ENCODE data around the gene OTOL1. TPM values are rescaled to one million over a fixed set of nuclear protein-coding genes. Genes with fewer than 3 reads are reported as not detected.

The OTOL1 gene
- total RNA-seq, 4 donors from 2014 or later: not detected

DNA sequence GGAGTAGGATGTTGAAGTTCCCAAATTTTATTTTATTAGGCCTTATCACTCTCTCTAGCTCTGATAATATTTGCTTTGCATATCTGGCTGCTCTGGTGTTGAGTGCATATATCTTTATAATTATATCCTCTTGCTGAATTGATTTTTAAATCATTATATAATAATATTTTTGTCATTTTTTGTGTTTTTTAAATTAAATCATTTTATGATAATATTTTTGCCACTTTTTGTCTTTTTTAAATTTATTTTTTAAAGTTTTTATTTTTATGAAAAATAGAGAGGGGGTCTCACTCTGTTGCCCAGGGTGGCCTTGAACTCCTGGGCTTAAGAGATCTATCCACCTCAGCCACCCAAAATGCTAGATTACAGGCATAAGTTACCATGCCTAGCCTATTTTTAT, 34.5 kb upstream of the OTOL1 start:
- intact Hi-C loops (cut with DNase I): no loop called here
- Histone ChIP-seq H3K36me3 (no peaks in the 10 kb centered on the region), H3K27ac (no peak overlapping the region), H3K9me3 (peaks cover 0 to 5% (median 4%) of the 10 kb centered on the region in 3 donors), H3K4me1 (no peaks in the 10 kb centered on the region), H3K27me3 (no peaks in the 10 kb centered on the region), H3K4me3 (no peak overlapping the region)
- no peak for TF ChIP-seq POLR2A (IDR thresholded peaks at IDR 0.05)
- TF ChIP-seq, protein P1, sequence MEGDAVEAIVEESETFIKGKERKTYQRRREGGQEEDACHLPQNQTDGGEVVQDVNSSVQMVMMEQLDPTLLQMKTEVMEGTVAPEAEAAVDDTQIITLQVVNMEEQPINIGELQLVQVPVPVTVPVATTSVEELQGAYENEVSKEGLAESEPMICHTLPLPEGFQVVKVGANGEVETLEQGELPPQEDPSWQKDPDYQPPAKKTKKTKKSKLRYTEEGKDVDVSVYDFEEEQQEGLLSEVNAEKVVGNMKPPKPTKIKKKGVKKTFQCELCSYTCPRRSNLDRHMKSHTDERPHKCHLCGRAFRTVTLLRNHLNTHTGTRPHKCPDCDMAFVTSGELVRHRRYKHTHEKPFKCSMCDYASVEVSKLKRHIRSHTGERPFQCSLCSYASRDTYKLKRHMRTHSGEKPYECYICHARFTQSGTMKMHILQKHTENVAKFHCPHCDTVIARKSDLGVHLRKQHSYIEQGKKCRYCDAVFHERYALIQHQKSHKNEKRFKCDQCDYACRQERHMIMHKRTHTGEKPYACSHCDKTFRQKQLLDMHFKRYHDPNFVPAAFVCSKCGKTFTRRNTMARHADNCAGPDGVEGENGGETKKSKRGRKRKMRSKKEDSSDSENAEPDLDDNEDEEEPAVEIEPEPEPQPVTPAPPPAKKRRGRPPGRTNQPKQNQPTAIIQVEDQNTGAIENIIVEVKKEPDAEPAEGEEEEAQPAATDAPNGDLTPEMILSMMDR (IDR thresholded peaks at IDR 0.05): no peak
- DNase-seq: no peak

GRCh38 chr3:161471211-161471610, 25.4 kb upstream of the OTOL1 start:
- H3K9me3 ChIP-seq: no peaks in the 10 kb centered on the region
- intact Hi-C loops (cut with DNase I): no loop called here
- H3K27ac ChIP-seq: no peak overlapping the region
- no peaks in the 10 kb centered on the region for H3K36me3 ChIP-seq
- no peaks in the 10 kb centered on the region for H3K27me3 ChIP-seq
- no peak for DNase-seq
- 75 to 79% methylated on average over 1 of the region's 1 CpG for WGBS, 2 donors
- TF ChIP-seq, protein P1 (IDR thresholded peaks at IDR 0.05): no peak
- no peak for TF ChIP-seq POLR2A (IDR thresholded peaks at IDR 0.05)
- H3K4me3 ChIP-seq: no peak overlapping the region
- no peaks in the 10 kb centered on the region for H3K4me1 ChIP-seq

GRCh38 chr3:161474139-161474538, 22.5 kb upstream of the OTOL1 start:
- TF ChIP-seq, protein P1 (IDR thresholded peaks at IDR 0.05): no peak
- no peak for TF ChIP-seq POLR2A (IDR thresholded peaks at IDR 0.05)
- Histone ChIP-seq H3K9me3 (no peaks in the 10 kb centered on the region), H3K4me1 (no peaks in the 10 kb centered on the region), H3K4me3 (no peak overlapping the region), H3K36me3 (no peaks in the 10 kb centered on the region), H3K27ac (no peak overlapping the region), H3K27me3 (no peaks in the 10 kb centered on the region)
- intact Hi-C loops (cut with DNase I): no loop called here
- WGBS, 2 donors: 76 to 78% methylated on average over 2 of the region's 2 CpGs
- no peak for DNase-seq

DNA sequence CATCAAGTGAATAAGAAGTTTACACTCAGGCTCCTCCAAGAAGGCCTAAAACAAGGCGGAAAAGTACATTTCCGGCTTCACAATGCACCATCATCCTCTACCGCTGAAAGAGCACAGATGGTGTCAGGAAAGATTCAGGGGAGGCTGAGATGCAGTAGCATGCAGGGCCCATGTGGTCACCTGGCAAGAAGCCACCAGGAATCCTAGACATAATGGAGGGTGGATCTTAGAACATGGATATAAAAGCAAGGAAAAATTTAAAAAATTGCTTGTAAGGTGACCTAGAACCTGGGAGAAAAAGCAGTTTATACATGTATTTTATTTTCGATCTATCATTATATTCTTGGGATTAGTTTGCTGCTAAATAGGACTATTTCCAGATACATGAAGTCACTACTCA, 21.9 kb upstream of the OTOL1 start:
- 81 to 85% methylated on average over 4 of the region's 4 CpGs for WGBS, 2 donors
- Histone ChIP-seq H3K27me3 (no peaks in the 10 kb centered on the region), H3K27ac (no peak overlapping the region), H3K4me3 (no peak overlapping the region), H3K4me1 (no peaks in the 10 kb centered on the region), H3K9me3 (no peaks in the 10 kb centered on the region), H3K36me3 (no peaks in the 10 kb centered on the region)
- DNase-seq: no peak
- intact Hi-C loops (cut with DNase I): no loop called here
- no peak for TF ChIP-seq POLR2A (IDR thresholded peaks at IDR 0.05)
- TF ChIP-seq, protein P1 (IDR thresholded peaks at IDR 0.05): no peak

DNA sequence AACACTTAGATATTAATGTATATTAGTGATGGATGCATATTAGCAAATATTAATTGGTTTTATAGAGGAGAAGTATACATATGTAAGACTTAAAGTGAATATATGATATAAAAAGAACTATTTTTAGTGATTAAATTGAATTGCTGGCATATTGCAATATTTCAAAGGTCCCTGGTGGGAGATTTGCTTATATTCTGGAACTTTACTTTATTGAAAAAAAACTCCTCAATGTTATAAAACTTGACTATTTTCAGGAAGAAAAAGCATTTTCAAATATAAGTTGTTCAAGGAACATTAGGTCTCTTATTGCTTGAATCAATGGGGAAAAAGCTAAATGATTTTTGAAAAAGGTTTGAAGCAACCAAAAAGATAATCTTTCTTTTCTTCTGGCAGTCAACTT, 21.4 kb upstream of the OTOL1 start:
- intact Hi-C loops (cut with DNase I): no loop called here
- DNase-seq: no peak
- Histone ChIP-seq H3K27me3 (no peaks in the 10 kb centered on the region), H3K27ac (no peak overlapping the region), H3K9me3 (no peaks in the 10 kb centered on the region), H3K4me1 (no peaks in the 10 kb centered on the region), H3K36me3 (no peaks in the 10 kb centered on the region), H3K4me3 (no peak overlapping the region)
- TF ChIP-seq, protein P1 (IDR thresholded peaks at IDR 0.05): no peak
- TF ChIP-seq POLR2A (IDR thresholded peaks at IDR 0.05): no peak

Measured in esophagus squamous epithelium (tissue), 5 donors.